Naive B cell (primary cell): Measurements from ENCODE around the gene REEP2. TPM values are rescaled to one million over a fixed set of nuclear protein-coding genes. Genes with fewer than 3 reads are reported as not detected.

ENCODE experiments used
- ATAC-seq, 2 donors: fragments of 150-1000 bp; cut with Tn5 transposase; 2 replicates each; pipeline ENCODE4 v1.10.0; 2021; ENCODE audit warnings: low read depth in 2 of 2, mild to moderate bottlenecking in 2 of 2, moderate library complexity in 2 of 2
- DNase-seq: peaks from one replicate; pipeline ENCODE4 v3.0.0; 2022
- H3K27ac Mint-ChIP-seq, 6 donors: one replicate each; pipeline ENCODE4 v1.8.0; 2020 to 2022; ENCODE audit warnings: mild to moderate bottlenecking in 6 of 6, mixed read lengths in 6 of 6, moderate library complexity in 5 of 6, inconsistent platforms in 2 of 6
- H3K27me3 Mint-ChIP-seq, 3 donors: one replicate each; pipeline ENCODE4 v1.8.0; 2021 to 2022; ENCODE audit warnings: mixed read lengths in 3 of 3, mild to moderate bottlenecking in 1 of 3
- H3K36me3 Mint-ChIP-seq, 2 donors: one replicate each; pipeline ENCODE4 v1.8.0; 2020 to 2022; ENCODE audit warnings: mixed read lengths in 2 of 2, inconsistent platforms in 1 of 2, mild to moderate bottlenecking in 1 of 2
- H3K4me1 Mint-ChIP-seq, 3 donors: one replicate each; pipeline ENCODE4 v1.8.0; 2020 to 2022; ENCODE audit warnings: mixed read lengths in 3 of 3, inconsistent platforms in 1 of 3, mild to moderate bottlenecking in 1 of 3, moderate library complexity in 1 of 3
- H3K4me3 Mint-ChIP-seq, 8 donors: one replicate each; pipeline ENCODE4 v1.8.0; 2020 to 2022; ENCODE audit warnings: mild to moderate bottlenecking in 8 of 8, mixed read lengths in 8 of 8, moderate library complexity in 8 of 8, inconsistent platforms in 2 of 8
- H3K9me3 Mint-ChIP-seq, 7 donors: one replicate each; pipeline ENCODE4 v1.8.0; 2020 to 2022; ENCODE audit warnings: mixed read lengths in 7 of 7, mild to moderate bottlenecking in 5 of 7, inconsistent platforms in 2 of 7, moderate library complexity in 1 of 7
- polyA plus RNA-seq, 6 donors: library from polyadenylated mRNA; unstranded; fragments of 300-500 nt; fragmentation: Illumina TruSeq; gene quantifications; one replicate each; pipeline ENCODE4 v1.2.3, GENCODE V29; 2021; ENCODE audit warnings: low read depth in 6 of 6

REEP2 gene
- polyA plus RNA-seq, 6 donors from 2014 or later: not detected

DNA sequence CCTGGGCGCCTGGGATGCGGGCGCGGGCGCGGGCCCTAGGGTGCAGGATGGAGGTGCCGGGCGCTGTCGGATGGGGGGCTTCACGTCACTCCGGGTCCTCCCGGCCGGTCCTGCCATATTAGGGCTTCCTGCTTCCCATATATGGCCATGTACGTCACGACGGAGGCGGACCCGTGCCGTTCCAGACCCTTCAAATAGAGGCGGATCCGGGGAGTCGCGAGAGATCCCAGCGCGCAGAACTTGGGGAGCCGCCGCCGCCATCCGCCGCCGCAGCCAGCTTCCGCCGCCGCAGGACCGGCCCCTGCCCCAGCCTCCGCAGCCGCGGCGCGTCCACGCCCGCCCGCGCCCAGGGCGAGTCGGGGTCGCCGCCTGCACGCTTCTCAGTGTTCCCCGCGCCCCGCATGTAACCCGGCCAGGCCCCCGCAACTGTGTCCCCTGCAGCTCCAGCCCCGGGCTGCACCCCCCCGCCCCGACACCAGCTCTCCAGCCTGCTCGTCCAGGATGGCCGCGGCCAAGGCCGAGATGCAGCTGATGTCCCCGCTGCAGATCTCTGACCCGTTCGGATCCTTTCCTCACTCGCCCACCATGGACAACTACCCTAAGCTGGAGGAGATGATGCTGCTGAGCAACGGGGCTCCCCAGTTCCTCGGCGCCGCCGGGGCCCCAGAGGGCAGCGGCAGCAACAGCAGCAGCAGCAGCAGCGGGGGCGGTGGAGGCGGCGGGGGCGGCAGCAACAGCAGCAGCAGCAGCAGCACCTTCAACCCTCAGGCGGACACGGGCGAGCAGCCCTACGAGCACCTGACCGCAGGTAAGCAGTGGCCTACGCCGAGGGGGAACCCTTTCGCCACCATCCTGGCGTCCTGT lies 26.6 kb downstream of the REEP2 start, which contains the start of gene EGR1:
EGR1 (plus strand) TSS at position 219 of the 864 bp plus-strand sequence; CDS start at position 502, 283 bp downstream.
- ATAC-seq (peak; percentile 55 to 56), DNase-seq (peak; percentile 96)
- H3K27me3 Mint-ChIP-seq: no peaks in the 10 kb centered on the region
- H3K36me3 Mint-ChIP-seq: peaks cover 0 to 12% of the 10 kb centered on the region in 2 donors
- H3K27ac Mint-ChIP-seq: peak within 1 kb of the TSS; percentile 91 to 98 (median 97)
- no peaks in the 10 kb centered on the region for H3K9me3 Mint-ChIP-seq
- peaks cover 30 to 33% (median 31%) of the 10 kb centered on the region in 3 donors for H3K4me1 Mint-ChIP-seq
- H3K4me3 Mint-ChIP-seq: peak within 1 kb of the TSS; percentile 86 to 95 (median 91)

DNA sequence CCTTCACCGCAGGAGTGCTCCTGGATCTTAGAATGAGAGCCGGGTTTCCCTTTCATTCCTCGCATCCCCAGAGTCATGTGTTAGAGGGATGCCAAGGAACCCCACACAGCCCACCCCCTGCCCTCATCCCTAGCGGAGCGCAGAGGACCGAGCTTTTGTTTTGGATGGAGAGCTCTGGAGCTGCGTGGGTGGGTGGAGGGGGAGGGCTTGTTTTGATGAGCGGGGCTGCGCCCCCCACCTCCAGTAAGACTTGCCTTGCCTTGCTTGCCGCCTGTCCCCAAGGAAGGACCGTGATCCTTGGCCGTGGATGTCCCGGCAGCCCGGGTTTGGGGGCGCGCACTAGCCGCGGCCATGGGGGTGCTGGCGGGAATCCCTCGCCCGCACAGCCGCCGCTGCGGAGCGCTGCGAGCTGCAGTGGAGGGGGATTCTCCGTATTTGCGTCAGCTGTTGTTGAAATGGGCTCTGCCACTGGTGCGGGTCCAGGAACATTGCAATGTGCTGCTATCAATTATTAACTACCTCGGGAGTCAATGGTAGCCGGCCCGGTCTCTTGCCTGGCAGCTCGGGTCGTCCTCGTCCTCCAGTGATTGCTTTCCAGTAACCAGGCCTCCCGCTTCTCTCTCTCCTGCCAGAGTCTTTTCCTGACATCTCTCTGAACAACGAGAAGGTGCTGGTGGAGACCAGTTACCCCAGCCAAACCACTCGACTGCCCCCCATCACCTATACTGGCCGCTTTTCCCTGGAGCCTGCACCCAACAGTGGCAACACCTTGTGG lies 27.5 kb downstream of the REEP2 start:
- no peak for ATAC-seq
- Mint-ChIP-seq H3K27ac (peak overlapping the region; percentile 79 to 96 (median 86)), H3K4me1 (peaks cover 21 to 27% (median 25%) of the 10 kb centered on the region in 3 donors), H3K9me3 (no peaks in the 10 kb centered on the region), H3K4me3 (peak overlapping the region; percentile 86 to 95 (median 91)), H3K36me3 (peaks cover 0 to 12% of the 10 kb centered on the region in 2 donors), H3K27me3 (no peaks in the 10 kb centered on the region)
- DNase-seq: no peak

DNA sequence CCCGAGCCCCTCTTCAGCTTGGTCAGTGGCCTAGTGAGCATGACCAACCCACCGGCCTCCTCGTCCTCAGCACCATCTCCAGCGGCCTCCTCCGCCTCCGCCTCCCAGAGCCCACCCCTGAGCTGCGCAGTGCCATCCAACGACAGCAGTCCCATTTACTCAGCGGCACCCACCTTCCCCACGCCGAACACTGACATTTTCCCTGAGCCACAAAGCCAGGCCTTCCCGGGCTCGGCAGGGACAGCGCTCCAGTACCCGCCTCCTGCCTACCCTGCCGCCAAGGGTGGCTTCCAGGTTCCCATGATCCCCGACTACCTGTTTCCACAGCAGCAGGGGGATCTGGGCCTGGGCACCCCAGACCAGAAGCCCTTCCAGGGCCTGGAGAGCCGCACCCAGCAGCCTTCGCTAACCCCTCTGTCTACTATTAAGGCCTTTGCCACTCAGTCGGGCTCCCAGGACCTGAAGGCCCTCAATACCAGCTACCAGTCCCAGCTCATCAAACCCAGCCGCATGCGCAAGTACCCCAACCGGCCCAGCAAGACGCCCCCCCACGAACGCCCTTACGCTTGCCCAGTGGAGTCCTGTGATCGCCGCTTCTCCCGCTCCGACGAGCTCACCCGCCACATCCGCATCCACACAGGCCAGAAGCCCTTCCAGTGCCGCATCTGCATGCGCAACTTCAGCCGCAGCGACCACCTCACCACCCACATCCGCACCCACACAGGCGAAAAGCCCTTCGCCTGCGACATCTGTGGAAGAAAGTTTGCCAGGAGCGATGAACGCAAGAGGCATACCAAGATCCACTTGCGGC lies 28.2 kb downstream of the REEP2 start:
- DNase-seq: no peak
- peak overlapping the region; percentile 86 to 95 (median 91) for H3K4me3 Mint-ChIP-seq
- no peaks in the 10 kb centered on the region for H3K9me3 Mint-ChIP-seq
- peaks cover 0 to 12% of the 10 kb centered on the region in 2 donors for H3K36me3 Mint-ChIP-seq
- no peaks in the 10 kb centered on the region for H3K27me3 Mint-ChIP-seq
- H3K4me1 Mint-ChIP-seq: peaks cover 20 to 27% (median 25%) of the 10 kb centered on the region in 3 donors
- H3K27ac Mint-ChIP-seq: peak overlapping the region in 3 of 6 donors; percentile 91 to 96 (median 94)
- no peak for ATAC-seq

DNA sequence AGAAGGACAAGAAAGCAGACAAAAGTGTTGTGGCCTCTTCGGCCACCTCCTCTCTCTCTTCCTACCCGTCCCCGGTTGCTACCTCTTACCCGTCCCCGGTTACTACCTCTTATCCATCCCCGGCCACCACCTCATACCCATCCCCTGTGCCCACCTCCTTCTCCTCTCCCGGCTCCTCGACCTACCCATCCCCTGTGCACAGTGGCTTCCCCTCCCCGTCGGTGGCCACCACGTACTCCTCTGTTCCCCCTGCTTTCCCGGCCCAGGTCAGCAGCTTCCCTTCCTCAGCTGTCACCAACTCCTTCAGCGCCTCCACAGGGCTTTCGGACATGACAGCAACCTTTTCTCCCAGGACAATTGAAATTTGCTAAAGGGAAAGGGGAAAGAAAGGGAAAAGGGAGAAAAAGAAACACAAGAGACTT lies 28.9 kb downstream of the REEP2 start:
- Mint-ChIP-seq H3K36me3 (peaks cover 0 to 12% of the 10 kb centered on the region in 2 donors), H3K4me1 (peaks cover 20 to 27% (median 25%) of the 10 kb centered on the region in 3 donors), H3K27ac (peak overlapping the region in 3 of 6 donors; percentile 91 to 96 (median 94)), H3K4me3 (peak overlapping the region; percentile 57 to 93 (median 90)), H3K9me3 (no peaks in the 10 kb centered on the region), H3K27me3 (no peaks in the 10 kb centered on the region)
- DNase-seq (no peak), ATAC-seq (no peak)

DNA sequence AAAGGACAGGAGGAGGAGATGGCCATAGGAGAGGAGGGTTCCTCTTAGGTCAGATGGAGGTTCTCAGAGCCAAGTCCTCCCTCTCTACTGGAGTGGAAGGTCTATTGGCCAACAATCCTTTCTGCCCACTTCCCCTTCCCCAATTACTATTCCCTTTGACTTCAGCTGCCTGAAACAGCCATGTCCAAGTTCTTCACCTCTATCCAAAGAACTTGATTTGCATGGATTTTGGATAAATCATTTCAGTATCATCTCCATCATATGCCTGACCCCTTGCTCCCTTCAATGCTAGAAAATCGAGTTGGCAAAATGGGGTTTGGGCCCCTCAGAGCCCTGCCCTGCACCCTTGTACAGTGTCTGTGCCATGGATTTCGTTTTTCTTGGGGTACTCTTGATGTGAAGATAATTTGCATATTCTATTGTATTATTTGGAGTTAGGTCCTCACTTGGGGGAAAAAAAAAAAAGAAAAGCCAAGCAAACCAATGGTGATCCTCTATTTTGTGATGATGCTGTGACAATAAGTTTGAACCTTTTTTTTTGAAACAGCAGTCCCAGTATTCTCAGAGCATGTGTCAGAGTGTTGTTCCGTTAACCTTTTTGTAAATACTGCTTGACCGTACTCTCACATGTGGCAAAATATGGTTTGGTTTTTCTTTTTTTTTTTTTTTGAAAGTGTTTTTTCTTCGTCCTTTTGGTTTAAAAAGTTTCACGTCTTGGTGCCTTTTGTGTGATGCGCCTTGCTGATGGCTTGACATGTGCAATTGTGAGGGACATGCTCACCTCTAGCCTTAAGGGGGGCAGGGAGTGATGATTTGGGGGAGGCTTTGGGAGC lies 29.5 kb downstream of the REEP2 start:
- DNase-seq (no peak), ATAC-seq (no peak)
- peaks cover 20 to 26% (median 25%) of the 10 kb centered on the region in 3 donors for H3K4me1 Mint-ChIP-seq
- H3K36me3 Mint-ChIP-seq: peaks cover 0 to 12% of the 10 kb centered on the region in 2 donors
- H3K27ac Mint-ChIP-seq: peak overlapping the region in 4 of 6 donors; percentile 59 to 96 (median 76)
- H3K27me3 Mint-ChIP-seq: no peaks in the 10 kb centered on the region
- no peaks in the 10 kb centered on the region for H3K9me3 Mint-ChIP-seq
- H3K4me3 Mint-ChIP-seq: peak overlapping the region; percentile 56 to 93 (median 87)

DNA sequence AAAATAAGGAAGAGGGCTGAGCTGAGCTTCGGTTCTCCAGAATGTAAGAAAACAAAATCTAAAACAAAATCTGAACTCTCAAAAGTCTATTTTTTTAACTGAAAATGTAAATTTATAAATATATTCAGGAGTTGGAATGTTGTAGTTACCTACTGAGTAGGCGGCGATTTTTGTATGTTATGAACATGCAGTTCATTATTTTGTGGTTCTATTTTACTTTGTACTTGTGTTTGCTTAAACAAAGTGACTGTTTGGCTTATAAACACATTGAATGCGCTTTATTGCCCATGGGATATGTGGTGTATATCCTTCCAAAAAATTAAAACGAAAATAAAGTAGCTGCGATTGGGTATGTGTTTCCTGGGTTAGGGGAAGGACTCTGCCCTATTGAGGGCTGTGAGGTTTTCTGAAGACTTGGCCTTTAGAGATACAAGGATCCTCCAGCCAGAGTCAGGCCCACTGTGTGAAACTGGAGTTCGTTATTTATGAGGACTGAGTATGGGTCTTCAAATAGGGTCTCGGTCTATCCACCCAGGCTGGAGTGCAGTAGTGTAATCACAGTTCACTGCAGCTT lies 30.2 kb downstream of the REEP2 start:
- H3K4me3 Mint-ChIP-seq: peak overlapping the region in 6 of 8 donors; percentile 10 to 90 (median 52)
- H3K36me3 Mint-ChIP-seq: peaks cover 0 to 12% of the 10 kb centered on the region in 2 donors
- H3K27ac Mint-ChIP-seq: peak overlapping the region in 3 of 6 donors; percentile 59 to 75 (median 60)
- H3K4me1 Mint-ChIP-seq: peaks cover 20 to 25% (median 20%) of the 10 kb centered on the region in 3 donors
- DNase-seq (no peak), ATAC-seq (no peak)
- peaks cover 0 to 3% (median 0%) of the 10 kb centered on the region in 3 donors for H3K27me3 Mint-ChIP-seq
- H3K9me3 Mint-ChIP-seq: no peaks in the 10 kb centered on the region

DNA sequence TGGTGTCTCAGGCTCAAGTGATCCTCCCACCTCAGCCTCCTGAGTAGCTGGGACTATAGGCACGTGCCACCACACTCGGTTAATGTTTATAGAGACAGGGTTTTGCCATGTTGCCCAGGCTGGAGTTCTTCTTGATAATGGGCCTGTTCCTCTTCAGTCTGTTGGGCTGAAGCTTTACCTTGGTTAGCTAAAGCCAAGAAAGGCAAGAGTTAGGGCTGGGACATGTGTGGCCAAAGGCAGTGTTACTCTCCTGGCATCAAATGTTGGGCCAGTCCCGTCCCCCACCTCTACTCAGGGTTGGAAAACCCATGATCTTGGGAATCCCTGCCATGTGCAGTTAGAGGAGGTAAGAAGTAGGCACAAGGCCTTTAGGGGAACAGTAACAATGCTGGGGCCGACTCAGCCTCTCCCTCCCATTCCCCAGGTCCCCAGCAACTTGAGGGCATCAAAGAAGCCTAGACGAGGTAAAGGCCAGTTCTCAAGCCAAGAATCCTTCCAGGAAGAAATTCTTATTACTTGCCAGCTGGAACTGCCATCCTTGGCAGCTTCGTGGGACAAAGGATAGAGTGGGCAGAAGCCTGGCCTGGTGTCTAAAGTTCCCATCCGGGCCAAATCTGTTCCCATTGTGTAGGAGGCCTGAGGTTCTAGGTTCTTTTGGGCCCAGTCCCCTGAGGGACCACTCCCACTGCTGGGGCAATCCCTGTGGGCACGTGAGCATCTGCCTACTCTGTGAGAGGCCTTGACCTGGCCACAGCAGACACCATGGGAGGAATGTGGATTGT lies 30.9 kb downstream of the REEP2 start:
- Mint-ChIP-seq H3K4me1 (peaks cover 20 to 25% (median 20%) of the 10 kb centered on the region in 3 donors), H3K27ac (peak overlapping the region in 3 of 6 donors; percentile 41 to 90 (median 49)), H3K4me3 (peak overlapping the region in 4 of 8 donors; percentile 5 to 90 (median 50))

DNA sequence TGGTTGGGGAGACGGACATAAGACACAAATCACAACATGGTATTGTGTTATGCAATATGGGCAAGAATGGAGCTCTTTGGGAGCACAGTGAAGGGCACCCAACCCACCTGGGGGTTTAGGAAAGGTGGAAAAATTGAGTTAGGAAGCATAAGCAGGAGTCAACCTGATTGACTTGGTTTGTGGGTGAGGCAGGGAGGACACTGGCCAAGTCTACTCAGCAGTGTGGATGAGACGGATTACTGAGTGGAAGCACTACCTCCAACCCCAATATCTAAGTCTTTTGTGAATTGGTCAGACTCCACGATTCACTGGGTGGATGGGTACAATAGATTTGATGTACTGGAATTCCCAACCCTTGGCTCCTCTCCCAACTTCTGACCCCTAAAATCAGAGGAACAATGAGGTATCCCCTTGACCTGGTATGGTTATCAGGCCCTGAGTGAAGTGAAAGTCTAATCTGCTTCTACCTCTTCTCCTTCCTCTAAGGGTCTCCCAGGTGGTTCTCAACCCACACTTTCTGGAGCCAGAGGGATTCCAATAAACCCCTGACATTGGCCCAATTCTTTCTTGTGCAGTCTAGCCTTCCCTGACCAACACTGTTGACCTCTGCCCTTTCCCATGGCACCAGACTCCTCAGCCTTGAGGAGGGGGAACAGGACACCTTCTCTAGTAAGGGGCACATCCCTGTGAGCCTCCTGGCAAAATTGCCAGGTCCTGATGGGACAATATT lies 31.6 kb downstream of the REEP2 start:
- Mint-ChIP-seq H3K4me3 (peak overlapping the region in 3 of 8 donors; percentile 5 to 90 (median 65)), H3K27ac (peak overlapping the region in 2 of 6 donors; percentile 12 to 90), H3K27me3 (peaks cover 4 to 7% (median 7%) of the 10 kb centered on the region in 3 donors), H3K4me1 (peaks cover 20 to 25% (median 20%) of the 10 kb centered on the region in 3 donors), H3K36me3 (peaks cover 0 to 12% of the 10 kb centered on the region in 2 donors), H3K9me3 (no peaks in the 10 kb centered on the region)
- ATAC-seq (no peak), DNase-seq (no peak)

More for the DNA sequence above, 30.9 kb downstream of the REEP2 start:
- Mint-ChIP-seq H3K27me3 (peaks cover 0 to 4% (median 0%) of the 10 kb centered on the region in 3 donors), H3K9me3 (no peaks in the 10 kb centered on the region), H3K36me3 (peaks cover 0 to 12% of the 10 kb centered on the region in 2 donors)
- ATAC-seq: no peak
- no peak for DNase-seq

DNA sequence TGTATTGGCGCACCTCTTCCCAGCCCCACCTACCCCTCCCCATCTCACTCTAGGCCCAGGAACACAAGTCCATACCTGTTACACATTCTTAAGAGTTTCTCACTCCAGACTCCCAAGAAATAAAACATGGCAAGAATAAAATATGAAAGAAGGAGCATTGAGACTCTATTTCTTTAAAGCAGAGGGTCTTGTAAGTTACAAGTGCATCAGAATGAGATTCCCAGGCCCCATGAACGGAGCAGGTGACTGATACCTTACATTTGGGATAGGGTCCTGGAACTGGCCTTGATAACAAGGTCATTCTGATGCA lies 32.1 kb downstream of the REEP2 start:
- DNase-seq (no peak), ATAC-seq (no peak)
- no peaks in the 10 kb centered on the region for H3K9me3 Mint-ChIP-seq
- peaks cover 0 to 12% of the 10 kb centered on the region in 2 donors for H3K36me3 Mint-ChIP-seq
- peaks cover 4 to 11% (median 7%) of the 10 kb centered on the region in 3 donors for H3K27me3 Mint-ChIP-seq
- H3K27ac Mint-ChIP-seq: peak overlapping the region in 2 of 6 donors; percentile 12 to 90
- peak overlapping the region in 1 of 8 donors; percentile 90 for H3K4me3 Mint-ChIP-seq
- peaks cover 20 to 25% (median 20%) of the 10 kb centered on the region in 3 donors for H3K4me1 Mint-ChIP-seq

DNA sequence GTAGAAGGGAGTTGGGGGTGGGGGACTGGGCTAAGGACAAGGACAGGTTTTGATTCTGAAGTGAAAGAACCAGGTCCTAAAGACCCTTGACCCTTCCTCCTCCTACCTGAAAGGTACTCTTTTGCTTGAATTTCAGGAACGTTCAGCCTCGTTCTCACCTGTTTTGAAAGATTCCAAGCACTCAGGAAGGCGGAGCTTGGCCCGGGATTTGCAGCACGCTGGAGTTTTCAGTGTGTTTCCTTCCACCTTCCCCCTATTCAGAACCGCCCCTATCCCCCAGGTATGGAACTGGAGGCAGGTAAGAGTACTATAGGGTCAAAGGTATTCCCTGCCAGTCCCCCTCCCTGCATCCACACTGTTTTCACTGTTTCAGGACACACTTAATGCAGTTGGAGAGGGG lies 33.5 kb downstream of the REEP2 start:
- peaks cover 10 to 24% (median 20%) of the 10 kb centered on the region in 3 donors for H3K27me3 Mint-ChIP-seq
- H3K4me1 Mint-ChIP-seq: peaks cover 10 to 15% (median 11%) of the 10 kb centered on the region in 3 donors
- no peaks in the 10 kb centered on the region for H3K9me3 Mint-ChIP-seq
- ATAC-seq (no peak), DNase-seq (no peak)
- H3K36me3 Mint-ChIP-seq: peaks cover 0 to 9% of the 10 kb centered on the region in 2 donors
- H3K4me3 Mint-ChIP-seq: no peak overlapping the region
- no peak overlapping the region for H3K27ac Mint-ChIP-seq
